ENCODE data around the gene CRTAP.
"Not testable (repeated sequence)": the region's sequence is repeated elsewhere in the genome, so short reads cannot be mapped to it uniquely, and the experiment has no call there.

CRTAP gene

GRCh38 chr3:33173672-33174071 is 59.9 kb downstream of the CRTAP start:
- no peak for DNase-seq

- no peak for DNase-seq
These were observed 60.3 kb downstream of the CRTAP start for GRCh38 chr3:33174095-33174494.

- DNase-seq = peak in 1 of 56 donors; percentile 5
These were observed 61.0 kb downstream of the CRTAP start for GRCh38 chr3:33174711-33175414.

- DNase-seq = no peak
These were observed 65.3 kb downstream of the CRTAP start for GRCh38 chr3:33179132-33179531.

- DNase-seq = no peak
These were observed 67.4 kb downstream of the CRTAP start for GRCh38 chr3:33181229-33181628.

GRCh38 chr3:33181641-33182040 is 67.8 kb downstream of the CRTAP start:
- not testable (repeated sequence) for DNase-seq

GRCh38 chr3:33184863-33185262 is 71.0 kb downstream of the CRTAP start:
- DNase-seq = no peak

- DNase-seq = no peak
These were observed 72.9 kb downstream of the CRTAP start for GRCh38 chr3:33186524-33187367.

GRCh38 chr3:33187368-33187634 is 73.5 kb downstream of the CRTAP start:
- no peak for DNase-seq

GRCh38 chr3:33194303-33194702 is 80.5 kb downstream of the CRTAP start:
- no peak for DNase-seq

- no peak for DNase-seq
These were observed 82.7 kb downstream of the CRTAP start for GRCh38 chr3:33196538-33196937.

Data from nucleus accumbens (tissue), 56 donors.